HCT116 (cell line): ENCODE measurements around the gene ELOVL4. TPM values are rescaled to one million over a fixed set of nuclear protein-coding genes. Genes with fewer than 3 reads are reported as not detected.

Experiments used
- ATAC-seq: fragments of 200-7000 bp; cut with Tn5 transposase; 2 replicates; pipeline ENCODE4 v1.9.1; 2020; ENCODE audit warnings: mild to moderate bottlenecking, moderate library complexity
- BruUV-seq: library from RNA; stranded (reverse); fragments of 400-500 nt; replicated peaks from 2 replicates; lab custom pipeline; 2021; lab: Mats Ljungman, UMichigan
- CTCF ChIA-PET: fragments of 300-600 bp; sonication (Branson Sonifier 250); formaldehyde crosslinking; loops from one replicate; lab custom pipeline; 2021; ENCODE audit warnings: antibody characterized with exemption; lab: Charles Lee
- POLR2A ChIA-PET: fragments of 300-600, 350-600 bp; sonication (Branson Sonifier 250); formaldehyde crosslinking; loops from one replicate; lab custom pipeline; 2021; ENCODE audit warnings: antibody characterized with exemption; lab: Charles Lee
- RAD21 ChIA-PET, 2 experiments: fragments of 300-600 bp; sonication (Branson Sonifier 250); formaldehyde crosslinking; loops; one replicate each; lab custom pipeline; 2023; ENCODE audit warnings: low total read pairs in 2 of 2; ENCODE audit not compliant: uncharacterized antibody in 2 of 2, unreplicated experiment in 2 of 2, low non-redundant PET in 1 of 2; lab: Charles Lee
- DNase-seq: peaks from one replicate; pipeline ENCODE4 v3.0.0-alpha.2; 2010; ENCODE audit warnings: low read depth, low spot score
- H2AFZ ChIP-seq: fragments of 200-600 bp; shearing (Covaris generic), sonication (generic); 2 replicates; pipeline ENCODE4 v1.6.1; 2017; ENCODE audit warnings: low read depth, mixed run types, mixed read lengths, antibody characterized with exemption, low read length; ENCODE audit not compliant: poor library complexity, severe bottlenecking
- H3K27ac ChIP-seq: 2 replicates; pipeline ENCODE4 v1.5.1; 2012; ENCODE audit warnings: low read depth, low read length
- H3K27me3 ChIP-seq: fragments of 200-600 bp; sonication (generic); 2 replicates; pipeline ENCODE4 v1.6.1; 2016; ENCODE audit warnings: mixed run types, low read length, mixed read lengths; ENCODE audit not compliant: insufficient read depth
- H3K36me3 ChIP-seq, 2 experiments: fragments of 200-500 bp in 1 of 2; fragments of 200-600 bp in 1 of 2; sonication (Bioruptor generic) in 1 of 2; sonication (generic) in 1 of 2; 2 replicates each; pipeline versions ENCODE4 v1.5.1 to v1.6.1; 2014 to 2016; ENCODE audit warnings: low read length in 2 of 2, inconsistent platforms in 1 of 2, mixed read lengths in 1 of 2, mixed run types in 1 of 2; ENCODE audit not compliant: insufficient read depth in 2 of 2, control insufficient read depth in 1 of 2
- H3K4me1 ChIP-seq, 2 experiments: fragments of 200-600 bp in 1 of 2; sonication (generic) in 1 of 2; 2 replicates each; pipeline versions ENCODE4 v1.5.1 to v1.6.1; 2012 to 2017; ENCODE audit warnings: low read length in 2 of 2, inconsistent platforms in 1 of 2, mild to moderate bottlenecking in 1 of 2, mixed read lengths in 1 of 2, mixed run types in 1 of 2, moderate library complexity in 1 of 2; ENCODE audit not compliant: insufficient read depth in 2 of 2, control insufficient read depth in 1 of 2
- H3K4me2 ChIP-seq: fragments of 200-600 bp; sonication (generic); 2 replicates; pipeline ENCODE4 v1.6.1; 2017; ENCODE audit warnings: mixed run types, low read length, mixed read lengths
- H3K4me3 ChIP-seq, 2 experiments: fragments of 200-600 bp in 1 of 2; sonication (generic) in 1 of 2; replicated peaks in 1 of 2; 2 replicates each; pipeline ENCODE4 v1.5.1; 2011 to 2016; ENCODE audit warnings: low read length in 2 of 2, control low read depth in 1 of 2, low read depth in 1 of 2, mild to moderate bottlenecking in 1 of 2, mixed read lengths in 1 of 2, mixed run types in 1 of 2
- H3K79me2 ChIP-seq: fragments of 200-600 bp; sonication (generic); 2 replicates; pipeline ENCODE4 v1.6.1; 2017; ENCODE audit warnings: mild to moderate bottlenecking, mixed run types, low read length, moderate library complexity, mixed read lengths; ENCODE audit not compliant: insufficient read depth
- H3K9ac ChIP-seq: fragments of 200-600 bp; sonication (generic); 2 replicates; pipeline ENCODE4 v1.6.1; 2016; ENCODE audit warnings: low read length, mixed read lengths
- H3K9me2 ChIP-seq: fragments of 200-600 bp; sonication (generic), shearing (Covaris generic); 2 replicates; pipeline ENCODE4 v1.6.1; 2017; ENCODE audit warnings: mixed run types, mild to moderate bottlenecking, moderate library complexity; ENCODE audit not compliant: insufficient read depth
- H3K9me3 ChIP-seq, 2 experiments: fragments of 200-500 bp in 1 of 2; fragments of 200-600 bp in 1 of 2; sonication (Bioruptor generic) in 1 of 2; sonication (generic) in 1 of 2; 2 replicates each; pipeline ENCODE4 v1.6.1; 2014 to 2017; ENCODE audit warnings: low read length in 2 of 2, mixed read lengths in 2 of 2, inconsistent platforms in 1 of 2, low read depth in 1 of 2, mild to moderate bottlenecking in 1 of 2, mixed run types in 1 of 2, moderate library complexity in 1 of 2; ENCODE audit not compliant: control insufficient read depth in 1 of 2, insufficient read depth in 1 of 2
- H4K20me1 ChIP-seq: fragments of 200-600 bp; sonication (generic), shearing (Covaris generic); 2 replicates; pipeline ENCODE4 v1.6.1; 2017; ENCODE audit warnings: mixed run types, mild to moderate bottlenecking, moderate library complexity; ENCODE audit not compliant: insufficient read depth
- ATF3 ChIP-seq: IDR thresholded peaks from 2 replicates; pipeline ENCODE4 v1.6.1; 2012
- ELF1 ChIP-seq: IDR thresholded peaks from 2 replicates; pipeline ENCODE4 v1.6.1; 2012; ENCODE audit warnings: low read depth, borderline replicate concordance
- EZH2 ChIP-seq: fragments of 200-600 bp; sonication (generic); IDR thresholded peaks from 2 replicates; pipeline ENCODE4 v1.6.1; 2017; ENCODE audit warnings: antibody characterized with exemption, mixed run types
- EZH2phosphoT487 ChIP-seq: fragments of 200-600 bp; IDR thresholded peaks from 2 replicates; pipeline ENCODE4 v1.6.1; 2018; ENCODE audit warnings: antibody characterized with exemption, borderline replicate concordance
- POLR2A ChIP-seq: IDR thresholded peaks from 2 replicates; pipeline ENCODE4 v1.7.0; 2011; ENCODE audit warnings: borderline replicate concordance; ENCODE audit not compliant: insufficient read depth, insufficient read length; ENCODE audit errors: extremely low read depth
- POLR2AphosphoS5 ChIP-seq: IDR thresholded peaks from 2 replicates; pipeline ENCODE4 v1.6.1; 2011; ENCODE audit warnings: mild to moderate bottlenecking, low read depth, low read length, moderate library complexity
- SIN3A ChIP-seq: IDR thresholded peaks from 2 replicates; pipeline ENCODE4 v1.6.1; 2012; ENCODE audit warnings: low read depth
- SRF ChIP-seq: IDR thresholded peaks from 2 replicates; pipeline ENCODE4 v1.6.1; 2012; ENCODE audit warnings: low read depth
- YY1 ChIP-seq: IDR thresholded peaks from 2 replicates; pipeline ENCODE4 v1.6.1; 2011; ENCODE audit warnings: low read length, low read depth, moderate library complexity, mild to moderate bottlenecking; ENCODE audit not compliant: insufficient replicate concordance; ENCODE audit errors: extremely low read depth
- intact Hi-C: fragments of 100-400 bp; cut with micrococcal nuclease; formaldehyde crosslinking; loops from 2 replicates; pipeline ENCODE4 v1.10.0; 2022
- total RNA-seq: library from RNA; stranded (reverse); gene quantifications from one replicate; pipeline ENCODE4 v1.2.1, GENCODE V29; 2021; ENCODE audit not compliant: unreplicated experiment
- TF ChIP-seq, protein P1 (sequence below): IDR thresholded peaks from 2 replicates; pipeline ENCODE4 v1.6.1; 2012
- TF ChIP-seq, protein P2 (sequence below), 3 experiments: fragments of 200-600 bp in 1 of 3; sonication (generic) in 1 of 3; IDR thresholded peaks in 2 of 3; conservative IDR thresholded peaks in 1 of 3; 2 replicates each; pipeline ENCODE4 v1.5.1; 2012 to 2017; ENCODE audit warnings: low read depth in 2 of 3, low read length in 2 of 3, antibody characterized with exemption in 1 of 3, borderline replicate concordance in 1 of 3, control low read depth in 1 of 3, mild to moderate bottlenecking in 1 of 3, mixed read lengths in 1 of 3, mixed run types in 1 of 3, moderate library complexity in 1 of 3; ENCODE audit not compliant: insufficient read depth in 1 of 3

Gene ELOVL4
- total RNA-seq, 1 experiment from 2014 or later, result not detected

DNA sequence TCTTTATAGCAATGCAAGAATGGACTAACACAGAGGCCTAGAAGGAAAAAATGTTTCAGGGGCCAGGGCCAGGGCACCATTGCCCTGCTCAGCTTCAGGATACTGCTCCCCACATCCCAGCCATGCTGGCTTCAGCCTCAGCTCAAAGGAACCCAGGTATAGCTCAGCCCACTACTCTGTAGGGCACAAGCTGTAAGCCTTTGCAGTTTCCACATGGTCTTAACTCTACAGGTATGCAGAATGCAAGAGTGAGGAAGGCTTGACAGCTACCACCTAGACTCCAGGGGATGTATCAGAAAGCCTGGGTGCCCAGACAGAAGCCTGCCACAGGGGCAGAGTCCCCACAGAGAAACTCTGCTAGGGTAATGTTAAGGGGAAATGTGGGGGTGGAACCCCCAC, 46.6 kb upstream of the ELOVL4 start:
- intact Hi-C loops, result no loop called here
- no peaks in the 10 kb centered on the region for H3K9me2 ChIP-seq
- H4K20me1 ChIP-seq, result no peaks in the 10 kb centered on the region
- no peaks in the 10 kb centered on the region for H3K9me3 ChIP-seq
- no peaks in the 10 kb centered on the region for H3K79me2 ChIP-seq
- CTCF ChIA-PET, result no interaction called here
- ATAC-seq, result no peak
- TF ChIP-seq EZH2, result no peak
- TF ChIP-seq, protein P1, sequence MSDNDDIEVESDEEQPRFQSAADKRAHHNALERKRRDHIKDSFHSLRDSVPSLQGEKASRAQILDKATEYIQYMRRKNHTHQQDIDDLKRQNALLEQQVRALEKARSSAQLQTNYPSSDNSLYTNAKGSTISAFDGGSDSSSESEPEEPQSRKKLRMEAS, result no peak
- TF ChIP-seq, protein P2, sequence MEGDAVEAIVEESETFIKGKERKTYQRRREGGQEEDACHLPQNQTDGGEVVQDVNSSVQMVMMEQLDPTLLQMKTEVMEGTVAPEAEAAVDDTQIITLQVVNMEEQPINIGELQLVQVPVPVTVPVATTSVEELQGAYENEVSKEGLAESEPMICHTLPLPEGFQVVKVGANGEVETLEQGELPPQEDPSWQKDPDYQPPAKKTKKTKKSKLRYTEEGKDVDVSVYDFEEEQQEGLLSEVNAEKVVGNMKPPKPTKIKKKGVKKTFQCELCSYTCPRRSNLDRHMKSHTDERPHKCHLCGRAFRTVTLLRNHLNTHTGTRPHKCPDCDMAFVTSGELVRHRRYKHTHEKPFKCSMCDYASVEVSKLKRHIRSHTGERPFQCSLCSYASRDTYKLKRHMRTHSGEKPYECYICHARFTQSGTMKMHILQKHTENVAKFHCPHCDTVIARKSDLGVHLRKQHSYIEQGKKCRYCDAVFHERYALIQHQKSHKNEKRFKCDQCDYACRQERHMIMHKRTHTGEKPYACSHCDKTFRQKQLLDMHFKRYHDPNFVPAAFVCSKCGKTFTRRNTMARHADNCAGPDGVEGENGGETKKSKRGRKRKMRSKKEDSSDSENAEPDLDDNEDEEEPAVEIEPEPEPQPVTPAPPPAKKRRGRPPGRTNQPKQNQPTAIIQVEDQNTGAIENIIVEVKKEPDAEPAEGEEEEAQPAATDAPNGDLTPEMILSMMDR (IDR thresholded peaks at IDR 0.05 in 2 of 3, conservative IDR thresholded peaks at IDR 0.05 in 1 of 3; ENCODE audit: borderline replicate concordance in 1 of 3, insufficient read depth in 1 of 3, low read depth in 2 of 3, low read length in 2 of 3), result no peak
- no peak for TF ChIP-seq ELF1
- TF ChIP-seq SIN3A, result no peak
- no peak for TF ChIP-seq POLR2A
- TF ChIP-seq SRF, result no peak
- no peak for TF ChIP-seq ATF3
- no peak for TF ChIP-seq POLR2AphosphoS5
- no peak for TF ChIP-seq YY1
- TF ChIP-seq EZH2phosphoT487, result no peak
- no peak overlapping the region for H3K9ac ChIP-seq
- no peaks in the 10 kb centered on the region for H3K27me3 ChIP-seq
- no peak for DNase-seq
- H3K4me1 ChIP-seq, result no peaks in the 10 kb centered on the region
- RAD21 ChIA-PET, result no interaction called here
- no peak overlapping the region for H3K4me3 ChIP-seq
- H3K27ac ChIP-seq, result no peak overlapping the region
- no peak overlapping the region for H3K4me2 ChIP-seq
- no peak overlapping the region for H2AFZ ChIP-seq
- POLR2A ChIA-PET, result interaction anchor here (0.7 kb wide), 1 partner anchor 9 kb away, joined by 3 read pairs; no protein-coding TSS in a partner anchor
- no TSS peak for BruUV-seq
- no peaks in the 10 kb centered on the region for H3K36me3 ChIP-seq
